ENCODE data around the gene EIF3A.
A peak's percentile ranks its signal among the peaks of the same experiment; 100 is the strongest.
"Not testable (repeated sequence)": the region's sequence is repeated elsewhere in the genome, so short reads cannot be mapped to it uniquely, and the experiment has no call there.

The EIF3A gene, protein sequence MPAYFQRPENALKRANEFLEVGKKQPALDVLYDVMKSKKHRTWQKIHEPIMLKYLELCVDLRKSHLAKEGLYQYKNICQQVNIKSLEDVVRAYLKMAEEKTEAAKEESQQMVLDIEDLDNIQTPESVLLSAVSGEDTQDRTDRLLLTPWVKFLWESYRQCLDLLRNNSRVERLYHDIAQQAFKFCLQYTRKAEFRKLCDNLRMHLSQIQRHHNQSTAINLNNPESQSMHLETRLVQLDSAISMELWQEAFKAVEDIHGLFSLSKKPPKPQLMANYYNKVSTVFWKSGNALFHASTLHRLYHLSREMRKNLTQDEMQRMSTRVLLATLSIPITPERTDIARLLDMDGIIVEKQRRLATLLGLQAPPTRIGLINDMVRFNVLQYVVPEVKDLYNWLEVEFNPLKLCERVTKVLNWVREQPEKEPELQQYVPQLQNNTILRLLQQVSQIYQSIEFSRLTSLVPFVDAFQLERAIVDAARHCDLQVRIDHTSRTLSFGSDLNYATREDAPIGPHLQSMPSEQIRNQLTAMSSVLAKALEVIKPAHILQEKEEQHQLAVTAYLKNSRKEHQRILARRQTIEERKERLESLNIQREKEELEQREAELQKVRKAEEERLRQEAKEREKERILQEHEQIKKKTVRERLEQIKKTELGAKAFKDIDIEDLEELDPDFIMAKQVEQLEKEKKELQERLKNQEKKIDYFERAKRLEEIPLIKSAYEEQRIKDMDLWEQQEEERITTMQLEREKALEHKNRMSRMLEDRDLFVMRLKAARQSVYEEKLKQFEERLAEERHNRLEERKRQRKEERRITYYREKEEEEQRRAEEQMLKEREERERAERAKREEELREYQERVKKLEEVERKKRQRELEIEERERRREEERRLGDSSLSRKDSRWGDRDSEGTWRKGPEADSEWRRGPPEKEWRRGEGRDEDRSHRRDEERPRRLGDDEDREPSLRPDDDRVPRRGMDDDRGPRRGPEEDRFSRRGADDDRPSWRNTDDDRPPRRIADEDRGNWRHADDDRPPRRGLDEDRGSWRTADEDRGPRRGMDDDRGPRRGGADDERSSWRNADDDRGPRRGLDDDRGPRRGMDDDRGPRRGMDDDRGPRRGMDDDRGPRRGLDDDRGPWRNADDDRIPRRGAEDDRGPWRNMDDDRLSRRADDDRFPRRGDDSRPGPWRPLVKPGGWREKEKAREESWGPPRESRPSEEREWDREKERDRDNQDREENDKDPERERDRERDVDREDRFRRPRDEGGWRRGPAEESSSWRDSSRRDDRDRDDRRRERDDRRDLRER (N-terminal part only)

DNA sequence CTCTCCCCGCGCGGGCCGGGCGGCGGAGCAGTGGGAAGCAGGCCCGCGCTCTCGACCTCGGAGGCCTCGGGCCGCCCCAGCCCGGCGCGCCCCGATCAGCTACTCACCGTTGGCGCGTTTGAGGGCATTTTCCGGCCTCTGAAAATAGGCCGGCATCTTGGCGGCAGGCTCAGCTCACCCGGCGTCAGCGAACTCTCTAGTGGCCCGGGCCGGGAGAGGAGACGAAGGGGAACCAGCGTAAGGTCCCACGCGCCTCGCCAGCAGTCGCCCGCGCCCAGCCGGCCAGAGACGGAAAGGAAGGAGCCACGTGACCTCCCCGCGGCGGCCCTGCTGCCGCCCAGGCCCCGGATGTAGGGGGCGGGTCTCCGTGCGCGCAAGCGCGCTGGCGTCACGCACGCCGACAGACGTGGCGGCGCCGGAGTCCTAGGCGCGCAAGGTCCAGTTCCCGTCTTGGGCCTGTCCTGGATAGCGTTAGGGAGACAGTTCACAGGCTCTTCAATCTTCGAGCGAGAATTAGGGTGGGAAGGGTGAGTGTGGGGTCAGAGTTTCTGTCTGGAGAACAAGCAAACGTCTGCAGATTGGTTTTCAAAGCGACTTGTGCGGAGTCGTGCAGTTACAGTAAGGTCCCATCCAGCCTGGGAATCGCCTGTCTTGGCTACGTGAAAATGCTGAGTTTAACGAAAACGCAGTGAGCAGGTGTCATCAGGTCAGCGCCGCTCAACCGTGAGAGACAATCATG lies at the start of gene EIF3A:
TSS of gene EIF3A (minus strand) at position 297 of the 739 bp plus-strand sequence. CDS start at position 156, 141 bp downstream.
- peak; percentile 80 to 85 (median 83) for DNase-seq (ENCODE audit: low read depth in 2 of 3, low spot score in 2 of 3)

DNA sequence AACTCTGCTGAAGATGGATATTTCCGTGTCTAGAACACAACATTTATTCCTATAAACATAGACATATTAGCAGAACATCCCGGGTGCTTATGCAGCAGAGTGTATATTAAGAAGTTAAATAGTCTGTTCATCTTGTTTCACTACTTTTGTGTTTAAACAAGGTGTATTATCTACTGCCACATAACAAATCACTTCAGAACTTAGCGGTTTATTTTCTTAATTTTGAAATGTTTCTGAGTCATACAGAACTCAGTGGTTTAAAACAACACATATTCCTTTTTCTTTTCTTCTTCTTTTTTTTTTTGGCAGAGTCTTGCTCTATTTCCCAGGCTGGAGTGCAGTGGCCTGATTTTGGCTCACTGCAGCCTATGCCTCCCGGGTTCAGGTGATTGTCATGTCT lies 49.1 kb upstream of the EIF3A start:
- DNase-seq (ENCODE audit: low read depth in 2 of 3, low spot score in 2 of 3): no peak

DNA sequence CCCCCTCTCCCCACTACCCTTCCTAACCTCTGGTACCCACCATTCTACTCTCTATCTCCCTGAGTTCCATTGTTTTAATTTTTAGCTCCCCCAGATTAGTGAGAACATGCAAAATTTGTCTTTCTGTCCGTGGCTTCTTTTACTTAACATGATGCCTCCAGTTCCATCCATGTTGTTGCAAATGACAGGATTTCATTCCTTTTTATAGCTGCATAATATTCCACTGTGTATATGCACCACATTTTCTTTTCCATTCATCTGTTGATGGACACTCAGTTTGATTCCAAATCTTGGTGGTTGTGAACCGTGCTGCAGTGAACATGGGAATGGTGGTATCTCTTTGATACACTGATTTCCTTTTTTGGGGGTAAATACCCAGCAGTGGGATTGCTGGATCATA lies 45.3 kb upstream of the EIF3A start:
- DNase-seq (ENCODE audit: low read depth in 2 of 3, low spot score in 2 of 3): no peak

DNA sequence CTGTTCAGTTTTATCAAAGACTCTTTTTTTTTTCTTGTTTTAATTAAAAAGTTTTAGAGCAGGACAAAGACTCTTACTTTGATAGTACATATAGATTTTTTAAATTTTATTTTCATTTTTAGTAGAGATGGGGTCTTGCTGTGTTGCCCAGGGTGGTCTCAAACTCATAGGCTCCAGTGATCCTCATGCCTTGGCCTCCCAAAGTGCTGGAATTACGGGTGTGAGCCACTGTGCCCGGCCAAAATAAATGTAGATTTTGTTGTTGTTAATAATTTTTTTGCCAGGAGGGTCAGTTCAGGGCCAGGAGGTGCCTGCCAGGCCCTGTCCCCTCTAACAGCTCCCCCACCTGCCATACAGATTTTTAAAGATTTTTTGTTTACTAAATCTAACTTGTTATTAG lies 40.3 kb upstream of the EIF3A start:
- DNase-seq (ENCODE audit: low read depth in 2 of 3, low spot score in 2 of 3): no peak

DNA sequence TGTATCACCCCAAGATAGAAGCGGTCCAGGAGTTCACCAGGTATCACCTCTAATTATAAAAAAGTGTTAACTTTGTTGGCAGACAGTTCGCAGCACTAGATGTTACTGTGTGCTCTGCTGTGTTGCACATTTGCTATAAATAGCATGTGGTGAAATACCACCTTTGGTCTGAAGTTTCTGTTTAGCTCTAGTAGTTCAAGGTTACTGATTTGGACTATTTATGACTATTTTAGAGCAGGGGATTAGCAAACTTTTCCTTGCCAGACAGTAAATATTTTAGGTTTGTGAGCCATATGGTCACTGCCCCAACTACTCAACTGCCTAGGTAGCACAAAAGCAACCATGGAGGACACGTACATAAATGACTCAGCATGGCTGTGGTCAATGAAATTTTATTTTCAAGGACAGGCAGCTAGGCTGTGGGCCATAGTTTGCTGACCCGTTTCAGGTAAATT lies 39.8 kb upstream of the EIF3A start:
- DNase-seq (ENCODE audit: low read depth in 2 of 3, low spot score in 2 of 3): no peak

DNA sequence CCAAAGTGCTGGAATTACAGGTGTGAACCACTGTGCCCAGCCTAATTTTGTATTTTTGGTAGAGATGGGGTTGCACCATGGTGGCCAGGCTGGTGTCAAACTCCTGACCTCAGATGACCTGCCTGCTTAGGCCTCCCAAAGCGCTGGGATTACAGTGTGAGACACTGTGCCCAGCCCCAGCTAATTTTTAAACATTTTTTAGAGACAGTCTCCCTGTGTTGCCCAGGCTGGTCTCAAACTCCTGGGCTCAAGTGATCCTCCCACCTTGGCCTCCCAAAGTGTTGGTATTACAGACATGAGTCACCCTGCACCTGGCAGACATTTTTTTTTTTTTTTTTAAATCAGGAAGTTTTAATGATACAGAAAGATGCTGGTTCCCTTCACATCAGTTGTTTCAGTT lies 38.8 kb upstream of the EIF3A start:
- no peak for DNase-seq (ENCODE audit: low read depth in 2 of 3, low spot score in 2 of 3)

DNA sequence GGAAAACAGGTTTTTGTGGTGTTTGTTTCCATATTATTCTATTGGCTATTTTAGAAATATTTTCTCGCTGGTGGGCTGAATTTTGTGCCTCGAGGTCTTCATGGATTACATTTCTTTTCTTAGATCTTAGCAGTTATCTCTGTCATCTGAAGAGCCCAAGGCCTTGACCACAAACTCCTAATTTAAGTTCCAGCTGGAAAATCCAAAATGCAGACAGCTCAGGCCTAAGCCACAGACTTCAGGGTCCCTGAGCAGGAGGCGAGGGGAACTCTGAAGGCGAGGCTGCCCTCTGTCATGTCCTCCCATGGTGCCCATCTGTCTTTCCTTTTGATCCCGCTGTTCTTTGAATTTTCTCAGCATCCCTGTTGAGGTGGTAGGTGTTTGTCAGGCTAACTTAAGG lies 37.6 kb upstream of the EIF3A start:
- no peak for DNase-seq (ENCODE audit: low read depth in 2 of 3, low spot score in 2 of 3)

DNA sequence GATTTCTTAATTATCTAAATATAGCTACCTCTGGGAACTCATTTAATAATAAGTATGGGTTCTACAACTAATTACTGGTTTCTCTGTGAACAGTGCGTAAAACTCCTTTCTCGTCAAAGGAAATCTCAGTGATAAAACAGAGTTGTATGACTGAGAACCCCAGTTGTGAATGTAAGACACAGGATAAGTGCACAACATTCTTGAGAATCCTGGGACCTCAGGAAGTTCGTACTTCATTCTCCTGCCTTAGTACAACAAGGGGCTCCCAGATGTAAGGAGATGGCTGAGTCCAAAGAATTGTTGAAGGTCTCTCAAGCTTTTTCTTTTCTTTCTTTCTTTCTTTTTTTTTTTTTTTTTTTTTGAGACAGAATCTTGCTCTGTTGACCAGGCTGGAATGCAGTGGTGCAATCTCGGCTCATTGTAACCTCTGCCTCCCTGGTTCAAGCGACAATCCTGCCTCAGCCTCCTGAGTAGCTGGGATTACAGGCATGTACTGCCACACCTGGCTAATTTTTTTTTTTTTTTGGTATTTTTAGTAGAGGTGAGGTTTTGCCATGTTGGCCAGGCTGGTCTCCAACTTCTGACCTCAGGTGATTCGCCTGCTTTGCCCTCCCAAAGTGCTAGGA lies 35.8 kb upstream of the EIF3A start:
- no peak for DNase-seq (ENCODE audit: low read depth in 2 of 3, low spot score in 2 of 3)

DNA sequence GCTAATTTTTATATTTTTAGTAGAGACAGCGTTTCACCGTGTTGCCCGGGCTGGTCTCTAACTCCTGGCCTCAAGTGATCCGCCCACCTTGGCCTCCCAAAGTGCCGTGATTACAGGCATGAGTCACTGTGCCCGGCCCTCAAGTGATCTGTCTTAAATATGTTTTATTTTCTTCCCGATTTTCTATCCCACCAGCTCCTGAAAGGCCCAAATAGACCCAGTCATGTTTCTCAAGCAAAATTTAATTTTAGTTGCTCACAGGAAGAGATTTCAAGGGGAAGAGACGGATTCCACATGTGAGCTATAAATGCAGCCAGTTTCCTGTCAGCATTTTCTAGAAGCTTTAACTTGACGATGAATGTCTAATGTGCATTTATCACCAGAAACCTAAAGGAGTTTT lies 35.3 kb upstream of the EIF3A start:
- DNase-seq (ENCODE audit: low read depth in 2 of 3, low spot score in 2 of 3): no peak

DNA sequence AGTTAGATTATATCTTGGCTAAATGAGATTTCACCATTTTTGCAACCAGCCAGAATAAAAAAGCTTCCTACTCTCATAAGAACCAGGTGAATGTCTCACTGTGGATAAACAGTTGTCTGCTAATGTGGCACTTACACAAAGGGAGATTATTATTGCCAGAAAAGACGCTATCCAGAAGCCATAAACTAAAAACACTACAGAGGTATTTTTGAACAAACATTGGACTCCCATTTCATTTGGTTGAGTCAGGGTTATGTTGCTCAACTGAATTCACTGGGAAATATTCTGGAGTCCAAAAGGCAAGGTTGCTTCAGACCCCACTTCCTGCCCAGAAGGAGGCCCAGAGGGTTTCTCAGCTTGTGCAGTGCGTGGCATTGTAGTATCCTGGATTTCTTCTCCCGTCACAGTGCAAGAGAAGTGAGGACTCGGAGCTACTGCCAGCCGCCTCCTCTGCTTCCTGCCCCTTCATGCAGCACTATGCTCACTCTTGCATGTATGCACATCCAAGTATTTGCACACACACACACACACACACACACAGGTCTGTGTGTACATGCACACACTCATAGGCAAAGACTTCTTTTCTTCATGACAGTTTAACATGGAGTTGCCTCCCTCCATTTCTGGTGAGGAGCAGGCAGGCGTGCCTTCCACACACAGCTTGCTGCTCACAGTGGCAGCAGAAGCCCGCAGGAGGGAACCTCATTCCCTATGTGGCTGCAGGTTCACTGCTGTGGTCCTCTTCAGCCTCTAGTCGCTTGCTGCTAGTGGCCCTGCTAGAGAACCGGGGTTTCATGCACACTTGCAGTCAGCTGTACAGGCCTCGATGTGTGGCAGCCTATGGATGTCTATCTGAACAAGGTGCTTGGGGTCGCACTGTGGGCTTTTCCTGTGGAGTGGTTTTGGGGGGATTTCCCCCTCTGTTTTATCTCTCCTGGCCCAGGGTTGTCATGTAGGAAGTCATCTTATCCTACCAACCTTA lies 33.4 kb upstream of the EIF3A start:
- no peak for DNase-seq (ENCODE audit: low read depth in 2 of 3, low spot score in 2 of 3)

DNA sequence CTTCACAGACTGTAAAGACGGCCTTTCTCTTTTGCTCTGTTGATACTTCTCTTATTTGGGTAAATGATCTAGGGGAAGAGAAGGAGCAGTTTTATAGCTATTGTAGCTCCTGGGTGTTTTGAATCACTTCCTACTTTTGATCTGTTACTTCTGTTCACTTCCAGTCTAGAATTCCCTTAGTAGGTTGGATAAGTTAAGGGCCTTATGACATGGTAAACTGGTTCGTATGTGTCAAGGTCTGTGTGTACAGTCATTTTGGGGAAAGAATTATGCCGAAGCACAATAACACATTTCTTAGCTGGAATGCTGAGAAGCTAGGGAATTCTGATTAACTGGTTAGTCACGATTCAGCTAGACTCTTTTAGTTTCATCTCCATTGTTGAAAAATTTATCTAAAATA lies 31.4 kb upstream of the EIF3A start:
- no peak for DNase-seq (ENCODE audit: low read depth in 2 of 3, low spot score in 2 of 3)

DNA sequence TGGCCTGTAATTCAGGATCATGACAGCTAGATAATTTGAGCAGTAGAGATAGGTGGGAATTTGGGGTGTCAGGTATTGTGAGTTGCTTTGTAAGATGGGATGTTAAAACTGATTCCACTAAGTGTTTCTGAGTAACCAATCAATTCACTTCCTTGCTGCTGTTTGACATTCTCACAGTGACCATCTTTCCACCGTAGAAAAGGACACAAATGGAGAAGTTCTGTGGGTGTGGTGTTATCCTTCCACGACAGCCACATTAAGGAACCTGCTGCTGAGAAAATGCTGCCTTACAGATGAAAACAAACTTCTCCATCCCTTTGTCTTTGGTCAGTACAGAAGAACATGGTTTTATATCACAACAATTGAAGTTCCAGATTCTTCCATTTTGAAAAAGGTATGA lies 27.2 kb upstream of the EIF3A start:
- DNase-seq (ENCODE audit: low read depth in 2 of 3, low spot score in 2 of 3): not testable (repeated sequence)

DNA sequence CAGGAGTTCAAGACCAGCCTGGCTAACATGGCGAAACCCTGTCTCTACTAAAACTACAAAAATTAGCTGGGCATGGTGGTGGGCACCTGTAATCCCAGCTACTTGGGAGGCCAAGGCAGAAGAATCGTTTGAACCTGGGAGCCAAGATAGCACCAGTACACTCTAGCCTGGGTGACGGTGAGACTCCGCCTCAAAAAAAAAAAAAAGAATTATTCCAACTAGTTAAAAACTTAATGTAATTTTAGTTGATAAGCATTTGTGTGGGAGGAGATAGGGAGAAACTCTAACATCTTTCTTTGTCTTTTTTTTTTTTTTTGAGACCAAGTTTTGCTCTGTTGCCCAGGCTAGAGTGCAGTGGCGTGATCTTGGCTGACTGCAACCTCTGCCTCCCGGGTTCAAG lies 26.5 kb upstream of the EIF3A start:
- not testable (repeated sequence) for DNase-seq (ENCODE audit: low read depth in 2 of 3, low spot score in 2 of 3)

DNA sequence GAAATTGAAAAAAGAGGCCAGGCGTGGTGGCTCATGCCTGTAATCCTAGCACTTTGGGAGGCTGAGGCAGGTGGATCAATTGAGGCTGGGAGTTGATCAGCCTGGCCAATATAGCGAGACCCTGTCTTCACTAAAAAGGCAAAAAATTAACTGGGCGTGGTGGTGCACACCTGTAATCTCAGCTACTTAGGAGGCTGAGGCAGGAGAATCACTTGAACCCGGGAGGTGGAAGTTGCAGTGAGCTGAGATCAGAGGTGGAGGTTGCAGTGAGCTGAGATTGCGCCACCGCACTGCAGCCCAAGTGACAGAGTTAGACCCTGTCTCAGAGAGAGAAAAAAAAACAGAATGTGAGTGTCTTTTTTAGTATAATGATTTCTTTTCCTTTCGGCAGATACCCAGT lies 25.3 kb upstream of the EIF3A start:
- DNase-seq (ENCODE audit: low read depth in 2 of 3, low spot score in 2 of 3): not testable (repeated sequence)

DNA sequence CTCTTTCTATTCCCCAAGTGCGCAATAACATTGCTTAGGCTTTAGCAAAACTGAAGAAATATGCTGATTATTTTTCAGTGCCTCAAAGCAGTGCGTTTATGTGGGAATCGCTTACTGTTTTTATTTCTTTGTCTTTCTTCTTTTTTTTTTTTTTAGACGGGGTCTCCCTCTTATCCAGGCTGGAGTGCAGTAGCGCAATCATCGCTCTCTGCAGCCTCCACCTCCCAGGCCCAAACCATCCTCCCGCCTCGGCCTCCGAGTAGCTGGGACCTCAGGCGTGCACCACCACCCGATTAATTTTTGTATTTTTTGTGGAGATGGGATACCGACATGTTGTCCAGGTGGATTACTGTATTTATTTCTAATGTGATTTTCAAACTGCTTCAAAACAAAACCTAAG lies 24.5 kb upstream of the EIF3A start:
- no peak for DNase-seq (ENCODE audit: low read depth in 2 of 3, low spot score in 2 of 3)

DNA sequence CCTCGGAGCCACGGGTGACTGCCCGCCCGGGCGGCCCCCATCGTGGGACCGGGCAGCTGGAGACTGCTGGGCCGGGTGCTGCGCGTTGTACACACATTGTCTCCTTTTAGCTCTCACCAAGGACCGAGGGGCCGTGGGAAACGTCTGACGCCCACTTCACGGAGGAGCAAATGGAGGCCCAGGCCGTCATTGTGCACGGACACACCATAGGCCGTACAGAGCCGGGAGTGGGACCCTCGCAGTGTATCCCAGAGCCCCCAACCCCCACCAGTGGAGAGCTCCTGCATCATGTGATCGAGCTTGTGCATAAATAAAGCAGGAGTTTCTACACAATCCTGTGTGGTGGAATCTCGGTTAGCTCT lies 24.0 kb upstream of the EIF3A start:
- no peak for DNase-seq (ENCODE audit: low read depth in 2 of 3, low spot score in 2 of 3)

DNA sequence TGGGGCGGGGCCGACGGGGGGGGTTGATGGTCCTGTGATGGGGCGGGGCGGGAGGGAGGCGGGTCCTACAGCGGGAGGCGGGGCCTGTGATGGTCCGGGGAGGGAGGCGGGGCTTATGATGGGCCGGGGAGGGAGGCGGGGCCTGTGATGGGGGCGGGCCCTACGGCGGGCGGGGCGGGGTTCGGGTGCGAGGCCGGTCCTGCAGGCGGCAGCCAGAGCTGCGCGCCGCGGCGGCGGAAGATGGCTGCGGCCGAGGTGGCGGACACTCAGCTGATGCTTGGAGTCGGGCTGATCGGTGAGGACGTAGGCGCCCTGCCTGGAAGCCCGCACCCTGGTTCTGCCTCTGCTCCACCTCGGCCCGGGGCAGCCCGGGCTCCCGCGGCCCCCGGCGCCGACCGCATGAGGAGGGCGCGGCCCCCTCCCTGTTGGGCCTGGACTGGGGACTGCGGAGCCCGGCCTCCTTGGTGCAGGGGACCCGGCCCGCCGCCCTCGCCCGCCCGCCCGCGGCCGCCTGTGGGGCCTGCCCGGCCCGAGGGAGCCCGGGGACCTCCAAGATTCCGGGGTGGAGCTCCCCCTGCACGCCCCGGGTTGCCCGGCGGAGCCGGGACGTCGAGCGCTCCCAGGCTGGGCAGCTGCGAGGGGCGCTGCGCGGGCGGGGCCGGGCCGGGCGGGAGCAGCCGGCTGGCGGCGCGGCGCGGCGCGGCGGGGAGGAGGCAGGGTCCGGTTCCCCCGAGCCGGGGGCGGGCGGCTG lies 23.5 kb upstream of the EIF3A start, which contains the start of gene DENND10:
TSS of gene DENND10 (plus strand) at position 211 of the 751 bp plus-strand sequence. CDS start at position 241, 30 bp downstream.
- DNase-seq (ENCODE audit: low read depth in 2 of 3, low spot score in 2 of 3): peak; percentile 54 to 76 (median 60)

DNA sequence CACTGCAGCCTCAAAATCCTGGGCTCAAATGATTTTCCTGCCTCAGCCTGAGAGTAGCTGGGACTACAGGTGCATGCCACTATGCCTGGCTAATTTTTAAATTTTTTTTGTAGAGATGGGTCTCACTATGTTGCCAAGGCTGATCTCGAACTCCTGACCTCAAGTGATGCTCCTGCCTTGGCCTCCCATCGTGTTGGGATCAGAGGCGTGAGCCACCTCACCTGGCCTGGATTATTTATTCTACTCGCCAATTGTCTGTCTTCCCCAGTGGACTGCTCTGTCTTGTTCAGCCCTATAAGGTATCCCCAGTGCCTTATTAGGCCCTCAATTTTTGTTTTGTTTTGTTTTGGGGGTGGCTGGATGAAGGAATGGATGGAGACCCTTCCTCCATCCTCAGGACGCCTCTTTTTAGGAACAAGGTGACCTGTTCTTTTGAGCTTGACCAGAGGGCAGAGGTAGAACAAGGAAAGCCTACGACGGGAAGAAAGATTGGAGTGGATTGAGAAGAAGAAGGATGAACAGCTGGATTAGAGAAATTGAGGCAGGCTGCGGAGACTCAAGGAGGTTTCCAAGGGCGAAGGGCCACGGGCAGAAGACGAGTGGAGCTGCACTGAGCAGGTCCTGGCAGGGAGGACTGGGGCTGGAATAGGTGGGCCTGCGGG lies 22.8 kb upstream of the EIF3A start:
- DNase-seq (ENCODE audit: low read depth in 2 of 3, low spot score in 2 of 3): no peak

Measured in activated CD8-positive, alpha-beta memory T cell treated with anti-CD3 and anti-CD28 coated beads for 48 hours (primary cell).